Daoy (cell line): ENCODE measurements around the gene EPB41L5. TPM values are rescaled to one million over a fixed set of nuclear protein-coding genes. Genes with fewer than 3 reads are reported as not detected.
A peak's percentile ranks its signal among the peaks of the same experiment; 100 is the strongest.
"Not testable (repeated sequence)": the region's sequence is repeated elsewhere in the genome, so short reads cannot be mapped to it uniquely, and the experiment has no call there.

Experiments
- DNase-seq: peaks from one replicate; pipeline ENCODE4 v3.0.0-alpha.2; 2015; ENCODE audit warnings: low read depth
- total RNA-seq: library from RNA; depleted of rRNA; stranded (reverse); fragments of >200 nt; shearing (Covaris generic); gene quantifications from 2 replicates; pipeline ENCODE4 v1.2.3, GENCODE V29; 2014; rRNA removed

The EPB41L5 gene
- total RNA-seq, result 3.0 and 6.4 TPM in 2 replicates

DNA sequence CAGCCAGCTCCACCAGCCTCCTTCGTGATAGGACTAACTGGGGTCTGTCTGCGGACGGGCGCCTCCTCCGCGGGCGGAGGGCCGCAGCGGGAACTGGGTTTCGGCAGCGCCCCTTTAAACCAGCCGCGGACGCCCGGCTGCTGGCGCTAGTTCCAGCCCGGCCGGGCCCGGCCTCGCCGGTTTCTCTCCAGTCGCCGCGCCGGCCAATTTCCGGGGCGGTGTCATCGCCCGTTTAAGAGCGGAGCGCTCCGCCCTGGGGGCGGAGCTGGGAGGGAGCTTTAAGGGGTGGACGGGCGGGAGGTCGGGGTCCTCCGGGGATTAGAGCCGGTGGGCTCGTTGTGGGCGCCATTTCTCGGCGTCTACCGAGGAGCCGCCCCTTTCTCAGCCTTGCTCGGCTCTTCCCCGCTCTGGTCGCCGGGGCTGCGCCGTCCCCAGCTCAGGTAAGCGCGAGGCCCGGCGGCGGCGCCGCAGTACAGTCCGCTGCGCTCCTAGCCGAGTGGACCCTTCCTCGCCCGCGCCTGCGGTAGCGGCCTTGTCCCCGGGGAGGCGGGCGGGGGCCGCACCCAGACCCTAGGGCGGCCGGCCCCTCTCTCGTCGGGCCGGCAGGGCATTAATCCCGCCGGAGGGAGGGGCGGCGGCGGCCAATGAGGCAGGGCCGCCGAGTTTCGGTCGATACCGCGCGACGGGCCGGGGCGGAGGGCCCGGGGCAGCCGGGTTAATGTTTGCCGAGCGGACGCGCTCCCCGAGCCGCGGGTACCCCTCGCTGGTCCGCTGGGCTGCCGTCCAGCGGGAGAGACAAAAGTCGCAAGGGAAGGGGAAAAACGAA is at the start of gene EPB41L5:
TSS of gene EPB41L5 (plus strand) at position 307 of the 826 bp plus-strand sequence. CDS start 6,008 bp downstream, outside the sequence.
- DNase-seq, result peak; percentile 93

DNA sequence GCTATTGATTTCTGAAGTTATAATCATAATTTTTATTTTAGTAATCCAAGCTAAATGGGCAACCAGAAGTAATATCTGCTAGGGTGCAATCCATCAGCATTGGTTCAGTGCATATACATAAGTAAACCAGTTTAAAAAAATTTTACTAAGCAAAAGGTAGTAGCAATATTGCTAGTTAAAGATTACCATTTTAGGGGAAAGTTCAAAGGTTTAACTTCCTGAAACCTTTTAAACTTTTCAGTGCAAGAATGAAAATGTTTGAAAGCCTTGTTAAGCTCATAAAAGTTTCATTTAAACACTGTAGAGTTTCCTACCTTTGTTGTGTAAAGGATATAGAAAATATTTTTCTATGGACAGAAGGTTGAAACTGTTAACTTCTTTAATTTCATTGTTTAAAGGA is 31.0 kb upstream of the EPB41L5 start:
- DNase-seq, result no peak

DNA sequence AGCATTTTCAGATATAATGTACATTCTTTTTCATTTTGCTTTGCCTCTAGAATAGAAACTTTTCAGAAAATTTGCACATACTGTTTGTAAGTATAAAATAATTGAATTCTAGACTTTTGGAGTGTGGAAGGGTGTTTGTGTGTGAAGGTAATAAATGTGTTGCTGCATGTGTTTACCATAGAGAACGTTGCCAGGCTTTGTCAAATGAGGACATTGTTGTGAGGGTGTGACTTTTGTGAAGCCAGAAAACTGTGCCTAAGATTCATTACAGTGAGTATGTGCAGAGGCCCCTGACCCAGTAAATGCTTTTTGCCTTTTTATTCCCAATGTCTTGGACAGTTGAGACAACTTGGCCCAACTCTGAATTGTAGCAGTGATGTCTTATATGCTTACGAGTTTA is 30.4 kb upstream of the EPB41L5 start:
- DNase-seq, result no peak

DNA sequence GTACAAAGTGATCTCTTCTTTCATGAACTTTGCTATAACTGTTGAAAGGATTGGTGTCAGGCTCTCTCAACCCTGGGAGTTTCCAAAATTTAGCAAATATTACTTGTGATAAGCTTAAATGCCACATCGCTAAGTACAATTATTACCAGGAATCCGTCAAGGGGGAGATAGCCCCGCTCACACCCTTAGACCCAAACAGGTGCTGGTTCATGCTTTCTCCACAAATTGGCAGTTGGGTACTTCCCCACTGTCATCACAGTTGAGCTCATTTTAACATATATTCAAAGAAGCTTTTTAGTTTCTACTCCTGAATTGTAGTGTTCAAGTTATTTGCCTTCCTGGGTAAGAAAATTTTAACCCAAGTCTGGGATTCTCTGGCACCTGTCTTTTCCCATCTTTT is 29.8 kb upstream of the EPB41L5 start:
- DNase-seq, result no peak

DNA sequence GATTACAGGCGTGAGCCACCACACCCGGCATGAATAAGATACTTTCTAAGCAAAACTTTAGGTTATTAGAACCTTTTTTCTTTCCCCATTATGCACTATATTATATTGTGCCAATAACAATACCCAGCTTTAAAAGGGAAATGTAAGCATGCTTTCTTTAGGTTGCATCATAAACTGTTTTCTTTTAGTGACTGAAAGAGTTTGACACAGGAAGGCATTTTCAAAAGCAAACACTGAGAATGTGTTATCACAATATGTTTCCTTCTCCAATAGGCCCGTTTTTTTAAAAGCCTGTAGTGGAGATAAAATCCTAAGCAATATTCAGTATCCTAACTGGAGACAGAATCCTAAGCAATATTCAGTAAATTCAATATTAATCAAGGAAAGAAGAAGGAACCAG is 16.7 kb upstream of the EPB41L5 start:
- DNase-seq, result no peak

DNA sequence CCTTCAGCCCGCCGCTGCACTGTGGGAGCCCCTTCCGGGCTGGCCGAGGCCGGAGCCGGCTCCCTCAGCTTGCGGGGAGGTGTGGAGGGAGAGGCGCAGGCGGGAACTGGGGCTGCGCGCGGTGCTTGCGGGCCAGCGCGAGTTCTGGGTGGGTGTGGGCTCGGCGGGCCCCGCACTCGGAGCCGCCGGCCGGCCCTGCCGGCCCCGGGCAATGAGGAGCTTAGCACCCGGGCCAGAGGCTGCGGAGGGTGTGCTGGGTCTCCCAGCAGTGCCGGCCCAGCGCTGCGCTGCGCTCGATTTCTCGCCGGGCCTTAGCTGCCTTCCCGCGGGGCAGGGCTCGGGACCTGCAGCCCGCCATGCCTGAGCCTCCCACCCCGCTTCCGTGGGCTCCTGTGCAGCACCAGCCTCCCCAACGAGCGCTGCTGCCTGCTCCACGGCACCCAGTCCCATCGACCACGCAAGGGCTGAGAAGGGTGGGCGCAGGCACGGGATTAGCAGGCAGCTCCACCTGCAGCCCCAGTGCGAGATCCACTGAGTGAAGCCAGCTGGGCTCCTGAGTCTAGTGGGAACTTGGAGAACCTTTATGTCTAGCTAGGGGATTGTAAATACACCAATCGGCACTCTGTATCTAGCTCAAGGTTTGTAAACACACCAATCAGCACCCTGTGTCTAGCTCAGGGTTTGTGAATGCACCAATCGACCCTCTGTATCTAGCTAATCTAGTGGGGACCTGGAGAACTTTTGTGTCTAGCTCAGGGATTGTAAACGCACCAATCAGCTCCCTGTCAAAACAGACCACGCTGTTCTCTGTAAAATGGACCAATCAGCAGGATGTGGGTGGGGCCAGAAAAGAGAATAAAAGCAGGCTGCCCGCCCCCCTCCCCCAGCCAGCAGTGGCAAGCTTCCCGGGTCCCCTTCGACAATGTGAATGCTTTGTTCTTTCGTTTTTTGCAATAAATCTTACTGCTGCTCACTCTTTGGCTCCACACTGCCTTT is 15.7 kb upstream of the EPB41L5 start:
- not testable (repeated sequence) for DNase-seq

DNA sequence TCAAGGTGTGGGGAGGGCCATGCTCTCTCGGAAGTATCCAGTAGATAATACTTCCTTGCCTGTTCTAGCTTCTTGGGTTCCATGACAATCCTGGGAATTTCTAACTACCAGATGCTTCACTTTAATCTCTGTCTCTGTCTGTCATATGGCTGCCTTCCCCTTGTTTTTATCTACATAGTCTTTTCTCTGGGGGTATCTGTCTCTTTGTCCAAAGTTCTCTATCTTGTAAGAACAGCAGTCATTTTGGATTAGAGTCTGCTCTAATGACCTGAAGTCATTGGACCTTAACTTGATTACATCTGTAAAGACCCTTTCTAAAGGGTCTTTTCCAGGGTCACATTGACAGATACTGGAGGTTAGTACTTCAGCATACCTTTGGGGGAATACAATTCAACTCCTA is 11.4 kb upstream of the EPB41L5 start:
- no peak for DNase-seq

DNA sequence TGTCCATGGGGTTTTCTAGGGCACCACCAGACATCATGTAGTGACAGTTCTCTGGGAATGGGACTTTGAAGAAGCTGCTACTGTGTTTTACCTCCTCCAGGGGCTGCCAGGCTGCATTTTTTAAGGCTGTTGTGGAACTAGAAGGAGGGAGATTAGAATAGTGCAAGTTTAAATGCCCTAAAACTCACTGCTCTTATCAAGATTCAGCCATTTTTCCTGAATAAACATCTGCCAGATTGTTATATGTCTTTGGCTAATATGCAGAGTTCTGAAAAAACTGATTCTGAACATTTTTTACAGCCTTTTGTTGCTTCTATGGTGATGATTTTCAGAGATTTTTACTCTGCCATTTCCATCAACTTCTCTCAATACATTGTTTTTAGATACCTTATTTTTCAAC is 8.6 kb upstream of the EPB41L5 start:
- DNase-seq, result no peak

DNA sequence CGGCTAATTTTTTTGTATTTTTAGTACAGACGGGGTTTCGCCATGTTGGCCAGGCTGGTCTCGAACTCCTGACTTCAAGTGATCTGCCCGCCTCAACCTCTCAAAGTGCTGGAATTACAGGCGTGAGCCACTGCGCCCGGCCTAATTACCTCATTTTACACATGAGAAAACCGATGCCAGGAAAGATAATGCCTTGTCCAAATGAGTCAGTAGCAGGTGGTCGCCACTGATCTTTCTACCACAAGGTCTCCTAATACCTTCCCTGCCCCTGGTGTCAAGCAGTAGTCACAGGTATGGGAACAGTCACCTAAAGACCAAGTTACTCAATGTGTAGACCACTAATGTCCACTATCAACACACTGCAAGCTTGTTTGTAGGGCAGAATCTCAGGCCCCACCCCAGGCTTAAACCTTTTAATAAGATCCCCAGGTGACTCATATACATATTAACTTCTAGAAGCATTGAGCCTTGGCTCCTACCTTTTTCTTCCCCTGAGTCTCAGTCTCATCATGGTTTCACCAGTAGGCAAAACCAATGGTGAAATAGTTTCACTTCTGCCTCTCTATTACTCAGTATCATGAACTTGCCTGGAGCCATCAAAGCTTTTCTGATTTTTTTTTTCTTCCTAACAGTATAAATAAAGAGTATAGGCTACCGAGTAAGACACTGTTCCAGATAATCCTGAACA is 6.9 kb upstream of the EPB41L5 start:
- DNase-seq, result no peak

DNA sequence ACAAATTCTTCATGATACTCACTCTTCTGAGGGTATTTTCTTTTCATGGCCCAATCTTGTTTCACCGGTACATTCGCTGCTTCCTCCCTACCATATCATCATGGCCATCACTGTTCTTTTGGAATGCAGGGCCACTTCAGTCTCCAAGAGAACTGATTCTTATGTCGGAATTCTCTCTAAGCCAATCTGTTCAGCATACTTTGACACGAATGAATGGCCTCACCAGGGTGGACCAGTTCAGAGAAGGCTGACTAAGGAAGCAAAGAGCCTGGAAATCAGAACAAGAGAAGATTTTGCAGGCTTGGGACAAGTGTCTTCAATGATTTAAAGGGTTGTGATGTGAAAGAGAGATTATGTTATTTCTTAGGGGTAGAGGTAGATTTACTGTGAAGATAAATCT is 5.0 kb upstream of the EPB41L5 start:
- DNase-seq, result no peak

DNA sequence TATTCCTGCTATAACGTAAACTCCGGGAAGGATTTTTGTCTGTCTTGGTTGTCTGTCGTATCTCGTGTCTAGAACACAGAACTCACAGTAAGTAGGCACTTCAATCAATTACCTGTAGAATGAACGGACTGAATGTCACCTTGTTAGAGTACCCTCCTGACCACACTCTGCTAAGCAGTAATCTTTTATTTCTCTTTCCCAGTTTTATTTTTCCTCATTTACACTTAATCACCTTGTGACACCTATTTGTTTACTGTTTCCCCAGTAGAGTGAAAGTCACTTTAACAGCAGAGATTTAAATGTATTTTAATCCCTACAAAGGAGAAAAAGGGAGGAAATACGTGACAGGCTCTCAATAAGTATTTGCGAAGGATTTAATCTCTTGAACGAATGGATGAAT is 514 bp upstream of the EPB41L5 start:
- DNase-seq, result no peak

DNA sequence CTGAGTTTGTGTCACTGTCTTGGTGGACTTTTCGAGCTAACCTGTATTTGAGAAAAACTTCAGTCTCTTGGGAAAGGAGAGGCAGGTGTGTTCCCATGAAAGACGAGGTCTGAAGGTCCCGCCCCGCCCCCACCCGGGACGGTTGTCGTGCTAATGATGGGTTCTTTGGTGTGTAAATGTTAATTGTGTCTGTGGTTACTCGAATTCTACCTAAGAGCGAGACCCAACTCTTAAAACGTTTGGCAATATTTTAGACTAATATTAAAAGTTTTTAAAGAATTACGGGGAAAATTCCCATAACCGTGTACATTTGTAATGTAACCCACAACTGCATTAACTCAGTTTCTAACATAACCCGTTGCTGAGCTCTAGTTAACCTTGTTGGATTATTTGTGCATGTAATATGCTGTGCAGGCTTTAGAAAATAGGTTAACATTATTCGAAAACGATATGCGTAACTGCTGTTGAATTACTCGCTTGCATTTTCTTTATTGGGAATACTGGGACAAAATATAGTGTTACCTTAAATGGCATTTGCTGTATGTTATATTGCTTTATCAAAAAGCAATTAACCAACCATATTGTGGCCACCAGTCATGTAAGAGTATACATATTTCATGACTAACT is 833 bp downstream of the EPB41L5 start:
- DNase-seq, result no peak

DNA sequence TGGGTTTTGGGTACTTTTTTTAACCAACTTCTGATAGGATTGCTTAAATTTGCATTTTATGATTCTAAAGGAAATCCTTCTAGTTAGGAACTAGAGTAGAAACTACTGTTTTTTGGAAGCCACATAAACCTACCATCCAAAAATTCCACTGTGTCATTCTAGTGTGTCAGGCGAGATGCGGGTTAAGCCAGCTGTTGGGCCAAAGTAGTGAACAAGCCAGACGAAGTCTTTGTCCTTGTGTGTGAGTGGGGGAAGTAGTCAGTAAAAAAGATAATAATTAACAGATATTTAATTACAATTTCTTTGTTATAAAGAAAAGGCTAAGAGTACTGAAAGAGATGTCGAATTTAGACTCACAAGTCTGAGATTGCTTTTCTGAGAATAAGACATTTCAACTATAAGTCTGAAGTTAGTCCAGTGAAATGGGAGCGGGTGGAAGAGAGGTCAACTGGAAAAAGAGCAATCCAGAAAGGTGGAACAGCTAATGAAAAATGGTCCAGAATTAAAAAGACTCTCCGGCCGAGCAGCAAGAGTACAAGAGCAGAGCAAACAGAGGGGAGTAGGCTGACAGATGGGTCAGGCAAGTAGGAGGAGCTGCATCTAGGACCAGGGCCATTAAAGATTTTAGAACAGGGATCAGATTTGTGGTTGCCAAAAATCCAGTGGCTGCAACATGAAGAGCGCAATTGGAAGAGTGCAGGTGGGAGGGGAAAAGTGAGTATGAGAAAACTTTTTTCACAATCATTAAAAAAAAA is 1.5 kb downstream of the EPB41L5 start:
- no peak for DNase-seq

DNA sequence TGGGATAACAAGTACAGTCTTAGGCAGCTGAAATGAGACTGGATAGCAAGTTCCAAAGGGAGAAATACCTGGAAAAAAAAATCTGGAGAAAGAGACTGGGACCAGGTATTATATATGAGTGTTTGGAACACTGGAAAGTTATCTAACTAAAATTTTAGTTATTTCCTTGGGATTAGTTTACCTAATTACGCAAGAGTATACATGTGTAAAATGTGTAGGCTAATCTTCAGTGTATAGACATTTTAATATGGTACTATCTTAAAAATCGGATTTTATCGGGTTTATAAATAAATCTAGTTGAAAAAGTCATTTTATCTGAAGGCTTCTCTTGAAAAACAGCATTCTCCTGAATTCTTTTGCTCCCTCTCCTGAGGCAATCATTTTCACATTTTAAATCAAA is 3.9 kb downstream of the EPB41L5 start:
- DNase-seq, result no peak

DNA sequence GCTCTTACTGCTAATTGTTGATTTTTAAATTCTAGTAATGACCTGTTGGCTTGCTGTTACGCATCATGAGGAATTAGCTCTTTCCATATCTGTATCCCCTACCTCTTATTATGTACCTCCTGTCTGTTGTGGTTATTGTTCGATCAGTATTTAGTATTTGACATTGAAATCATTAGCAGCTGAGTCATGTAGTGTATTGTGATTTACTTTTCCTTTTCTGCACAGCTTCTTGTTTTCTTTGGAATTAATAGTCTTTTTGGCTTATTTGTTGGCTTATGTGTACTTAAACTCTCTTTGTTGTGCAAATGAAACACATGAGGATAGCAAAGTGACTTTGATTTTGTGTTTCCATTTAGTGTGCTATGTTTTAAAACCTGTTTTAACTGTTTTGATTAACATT is 4.3 kb downstream of the EPB41L5 start:
- no peak for DNase-seq

DNA sequence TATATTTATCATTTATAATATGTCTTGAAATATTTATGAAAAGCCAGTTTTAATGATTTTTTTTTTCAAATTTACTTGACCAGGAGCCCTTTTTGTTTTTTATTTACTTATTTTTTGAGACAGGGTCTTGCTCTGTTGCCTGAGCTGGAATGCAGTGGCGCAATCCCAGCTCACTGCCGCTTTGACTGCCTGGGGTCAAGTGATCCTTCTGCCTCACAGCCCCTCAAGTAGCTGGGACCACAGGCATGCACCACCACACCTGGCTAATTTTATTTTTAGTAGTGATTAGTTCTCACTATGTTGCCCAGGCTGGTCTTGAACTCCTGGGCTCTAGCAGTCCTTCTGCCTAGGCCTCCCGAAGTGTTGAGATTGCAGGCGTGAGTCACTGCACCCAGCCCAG is 5.7 kb downstream of the EPB41L5 start:
- no peak for DNase-seq

DNA sequence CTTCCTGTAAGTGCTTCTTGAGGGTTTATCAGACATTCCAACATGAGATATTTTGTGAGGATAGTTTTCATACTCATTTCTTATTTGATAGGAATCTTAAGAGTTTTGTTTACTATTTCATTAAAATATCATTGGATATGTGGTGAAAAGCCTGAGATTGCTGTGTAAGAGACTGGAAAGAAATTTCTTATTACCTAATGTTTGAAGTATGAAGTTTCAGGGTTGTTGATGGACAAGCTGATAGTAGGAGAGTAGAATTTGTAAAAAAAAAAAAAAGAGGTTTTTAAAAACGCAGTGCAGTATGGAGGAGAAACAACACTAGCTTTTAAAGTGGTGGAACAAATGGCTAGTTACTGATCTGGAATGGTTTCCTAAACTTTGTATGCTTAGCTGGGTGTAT is 7.7 kb downstream of the EPB41L5 start:
- DNase-seq, result no peak

DNA sequence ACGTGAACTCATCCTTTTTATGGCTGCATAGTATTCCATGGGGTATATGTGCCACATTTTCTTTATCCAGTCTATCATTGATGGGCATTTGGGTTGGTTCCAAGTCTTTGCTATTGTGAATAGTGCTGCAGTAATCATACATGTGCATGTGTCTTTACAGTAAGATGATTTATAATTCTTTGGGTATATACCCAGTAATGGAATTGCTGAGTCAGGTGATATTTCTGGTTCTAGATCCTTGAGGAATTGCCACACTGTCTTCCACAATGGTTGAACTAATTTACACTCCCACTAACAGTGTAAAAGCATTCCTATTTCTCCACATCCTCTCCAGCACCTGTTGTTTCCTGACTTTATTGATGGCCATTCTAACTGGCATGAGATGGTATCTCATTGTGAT is 9.6 kb downstream of the EPB41L5 start:
- DNase-seq, result not testable (repeated sequence)

DNA sequence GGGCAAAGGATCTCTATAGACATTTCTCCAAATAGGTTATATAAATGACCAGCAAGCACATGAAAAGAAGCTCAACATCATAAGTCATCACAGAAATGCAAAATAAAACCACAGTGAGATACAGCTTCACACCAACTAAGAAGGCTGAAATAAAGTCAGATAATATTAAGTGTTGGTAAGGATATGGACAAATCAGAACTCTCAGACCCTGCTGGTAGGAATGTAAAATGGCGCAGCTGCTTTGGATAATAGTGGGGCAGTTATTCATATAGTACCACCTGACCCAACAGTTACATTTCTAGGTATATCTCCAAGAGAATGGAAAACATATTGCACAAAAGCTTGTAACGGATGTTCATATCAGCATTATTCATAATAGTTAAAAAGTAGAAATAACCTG is 14.0 kb downstream of the EPB41L5 start:
- DNase-seq, result no peak

DNA sequence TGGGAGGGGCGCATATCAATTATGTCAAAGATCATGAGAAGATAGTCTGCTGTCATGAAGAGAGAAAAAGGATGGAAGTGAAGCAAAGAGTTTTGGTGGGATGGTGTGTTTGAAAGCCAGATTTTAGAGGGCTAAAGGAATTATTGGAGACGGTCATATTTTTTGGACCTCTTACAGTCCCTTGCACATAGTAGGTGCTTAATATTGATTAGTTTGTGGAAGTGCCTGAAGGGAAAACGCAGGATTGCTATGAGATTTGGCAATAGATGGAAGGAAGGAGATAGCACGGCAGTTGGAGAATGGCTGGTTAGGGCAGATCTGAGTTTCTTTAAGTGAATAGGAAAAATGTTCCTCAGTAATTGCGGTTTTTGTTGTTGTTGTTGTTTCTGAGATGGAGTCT is 15.9 kb downstream of the EPB41L5 start:
- DNase-seq, result no peak
